SK-N-MC (cell line): ENCODE data around the gene CTRB1.

Experiments used
- EZH2 ChIP-seq: fragments of 200-600 bp; sonication (generic); IDR thresholded peaks from one replicate; pipeline ENCODE4 v1.6.1; 2017; ENCODE audit warnings: antibody characterized with exemption
- FOXP2 ChIP-seq: optimal IDR thresholded peaks from 2 replicates; pipeline ENCODE3; 2011; ENCODE audit warnings: mild to moderate bottlenecking, moderate library complexity; ENCODE audit not compliant: insufficient read depth; ENCODE audit errors: extremely low read length, control extremely low read depth
- POLR2AphosphoS5 ChIP-seq: IDR thresholded peaks from 2 replicates; pipeline ENCODE4 v1.6.1; 2012; ENCODE audit warnings: mild to moderate bottlenecking, low read depth, low read length, borderline replicate concordance

GRCh38 chr16:75197522-75198134 lies 21.2 kb upstream of the CTRB1 start:
- TF ChIP-seq POLR2AphosphoS5 (no peak), EZH2 (no peak), FOXP2 (no peak)
